Smooth muscle cell (in vitro differentiated cells): ENCODE measurements around the gene DDAH2. TPM values are rescaled to one million over a fixed set of nuclear protein-coding genes. Genes with fewer than 3 reads are reported as not detected.
"Not testable (repeated sequence)": the region's sequence is repeated elsewhere in the genome, so short reads cannot be mapped to it uniquely, and the experiment has no call there.

Experiments used
- DNase-seq: peaks from one replicate; lab custom pipeline; 2025; ENCODE audit not compliant: unreplicated experiment; lab: John Stamatoyannopoulos, UW
- H2AFZ ChIP-seq: fragments of 200-600 bp; sonication (generic); 2 replicates; pipeline ENCODE4 v1.6.0; 2016; ENCODE audit warnings: antibody characterized with exemption, low read depth, mild to moderate bottlenecking
- H3F3A ChIP-seq: fragments of 200-600 bp; sonication (generic); 2 replicates; pipeline ENCODE4 v1.6.0; 2017; ENCODE audit warnings: antibody characterized with exemption, low read depth
- H3K27ac ChIP-seq: fragments of 200-600 bp; sonication (generic); 2 replicates; pipeline ENCODE4 v1.5.1; 2016; ENCODE audit warnings: low read depth, mild to moderate bottlenecking
- H3K27me3 ChIP-seq: fragments of 200-600 bp; sonication (generic); 2 replicates; pipeline ENCODE4 v1.6.1; 2016; ENCODE audit warnings: low read depth, mild to moderate bottlenecking
- H3K36me3 ChIP-seq: fragments of 200-600 bp; sonication (generic); 2 replicates; pipeline ENCODE4 v1.5.1; 2016; ENCODE audit warnings: low read depth
- H3K4me1 ChIP-seq: fragments of 200-600 bp; sonication (generic); 2 replicates; pipeline ENCODE4 v1.5.1; 2016; ENCODE audit warnings: low read depth
- H3K4me2 ChIP-seq: fragments of 200-600 bp; sonication (generic); 2 replicates; pipeline ENCODE4 v1.6.0; 2016; ENCODE audit warnings: mild to moderate bottlenecking
- H3K4me3 ChIP-seq: fragments of 200-600 bp; sonication (generic); 2 replicates; pipeline ENCODE4 v1.5.1; 2016; ENCODE audit warnings: mild to moderate bottlenecking
- H3K79me2 ChIP-seq: fragments of 200-600 bp; sonication (generic); 2 replicates; pipeline ENCODE4 v1.6.0; 2016; ENCODE audit warnings: low read depth, mild to moderate bottlenecking
- H3K9ac ChIP-seq: fragments of 200-600 bp; sonication (generic); 2 replicates; pipeline ENCODE4 v1.6.0; 2016; ENCODE audit warnings: low read depth
- H3K9me3 ChIP-seq: fragments of 200-600 bp; sonication (generic); replicated peaks from 2 replicates; pipeline ENCODE4 v1.5.1; 2016; ENCODE audit warnings: low read depth
- H4K20me1 ChIP-seq: fragments of 200-600 bp; sonication (generic); 2 replicates; pipeline ENCODE4 v1.6.0; 2016; ENCODE audit warnings: low read depth
- CTCF ChIP-seq: fragments of 200-600 bp; sonication (generic); IDR thresholded peaks from 2 replicates; pipeline ENCODE4 v1.5.1; 2017; ENCODE audit warnings: borderline replicate concordance, mild to moderate bottlenecking, antibody characterized with exemption; ENCODE audit not compliant: insufficient read depth, poor library complexity, severe bottlenecking
- WGBS: methylation state at CpG from one replicate; pipeline ENCODE4 v1.1.7; 2016; ENCODE audit warnings: low lambda C conversion rate; 5-methylcytosine and 5-hydroxymethylcytosine counted together
- polyA plus RNA-seq: library from polyadenylated mRNA; unstranded; fragments of >200 nt; fragmentation: Nextera tagmentation; extraction: Ambion mirVana; gene quantifications from 2 replicates; pipeline ENCODE4 v1.2.1, GENCODE V29; 2016
- total RNA-seq: library from RNA; depleted of rRNA; stranded (reverse); fragments of >200 nt; gene quantifications from 2 replicates; pipeline ENCODE4 v1.2.3, GENCODE V29; 2014

Gene DDAH2
- total and polyA plus RNA-seq, 2 experiments from 2014 or later, result 104 to 134 TPM

DNA sequence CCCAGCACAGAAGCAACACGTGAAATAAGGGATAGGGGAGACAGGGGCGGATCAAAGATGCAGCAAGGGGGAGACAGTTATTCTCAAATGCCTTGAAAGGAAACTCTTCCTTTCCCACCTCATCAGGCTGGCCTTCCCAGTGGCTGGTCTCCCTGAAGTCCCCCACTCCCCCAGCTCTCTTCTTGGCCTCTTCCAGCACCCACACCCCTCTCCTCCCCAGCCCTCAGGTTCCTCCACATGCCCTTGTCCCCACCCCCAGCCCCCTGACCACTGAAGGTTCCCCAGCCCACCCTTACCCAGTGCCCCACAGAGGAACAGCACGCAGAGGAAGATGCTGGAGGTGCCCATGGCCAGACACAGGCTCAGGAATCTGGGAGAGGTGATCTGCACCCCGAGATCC lies 15.6 kb downstream of the DDAH2 start:
- H2AFZ ChIP-seq, result peak overlapping the region; percentile 91
- TF ChIP-seq CTCF, result no peak
- 81% methylated on average over 4 of the region's 4 CpGs for WGBS

DNA sequence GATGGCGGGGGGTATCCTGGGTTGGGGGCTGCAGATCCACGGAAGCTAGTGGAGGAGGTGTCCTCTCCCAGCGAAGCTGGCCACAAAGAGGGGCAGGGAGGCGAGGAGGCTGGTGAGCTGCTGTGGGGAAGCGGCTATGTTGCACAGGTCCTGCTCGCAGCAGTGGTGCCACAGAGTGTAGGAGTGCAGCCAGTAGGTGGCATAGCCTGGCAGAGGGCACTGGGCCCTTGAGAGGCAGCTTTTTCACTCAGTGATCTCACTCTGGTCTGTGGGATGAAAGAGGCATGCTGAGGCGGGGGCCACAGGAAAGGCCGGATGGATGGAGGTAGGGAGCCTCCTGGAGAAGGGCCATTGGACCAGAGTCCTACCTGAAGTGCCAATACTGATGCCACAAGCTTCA lies 16.8 kb downstream of the DDAH2 start:
- Histone ChIP-seq H3K4me1 (peaks cover 21% of the 10 kb centered on the region), H3K27me3 (no peaks in the 10 kb centered on the region), H3F3A (no peaks in the 10 kb centered on the region), H3K4me2 (no peak overlapping the region), H3K4me3 (no peak overlapping the region), H2AFZ (no peak overlapping the region), H4K20me1 (no peaks in the 10 kb centered on the region), H3K27ac (no peak overlapping the region), H3K9ac (no peak overlapping the region), H3K9me3 (no peaks in the 10 kb centered on the region), H3K36me3 (no peaks in the 10 kb centered on the region), H3K79me2 (no peaks in the 10 kb centered on the region)
- no peak for DNase-seq
- 98% methylated on average over 8 of the region's 8 CpGs for WGBS
- no peak for TF ChIP-seq CTCF

More for the DNA sequence above, 15.6 kb downstream of the DDAH2 start:
- Histone ChIP-seq H3K4me2 (peak overlapping the region; percentile 34), H3K9me3 (no peaks in the 10 kb centered on the region), H3F3A (no peaks in the 10 kb centered on the region), H3K27ac (no peak overlapping the region), H4K20me1 (no peaks in the 10 kb centered on the region), H3K4me1 (peaks cover 21% of the 10 kb centered on the region), H3K9ac (no peak overlapping the region), H3K27me3 (no peaks in the 10 kb centered on the region), H3K36me3 (no peaks in the 10 kb centered on the region), H3K4me3 (no peak overlapping the region), H3K79me2 (no peaks in the 10 kb centered on the region)
- DNase-seq, result no peak

DNA sequence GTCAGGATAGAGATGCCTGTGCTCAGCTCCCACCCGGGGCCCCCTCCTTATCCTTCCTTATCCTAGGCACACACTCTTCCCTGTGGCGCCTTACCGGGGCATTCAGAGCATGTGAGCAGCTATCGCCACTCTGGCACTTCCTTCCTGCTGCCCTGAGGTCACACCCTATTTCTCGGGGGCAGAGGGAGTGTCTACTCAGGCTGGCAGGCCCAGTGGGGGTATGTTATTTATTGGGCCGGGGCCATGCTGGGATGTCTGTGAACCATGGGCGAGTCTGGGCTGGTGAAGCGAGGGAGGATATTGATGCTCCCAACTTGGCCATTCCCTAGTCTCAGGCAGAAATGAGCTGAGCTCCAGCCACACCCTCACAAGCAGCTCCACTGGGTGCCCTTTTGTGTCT lies 17.9 kb downstream of the DDAH2 start:
- no peaks in the 10 kb centered on the region for H3K9me3 ChIP-seq
- no peaks in the 10 kb centered on the region for H4K20me1 ChIP-seq
- no peaks in the 10 kb centered on the region for H3F3A ChIP-seq
- no peak overlapping the region for H3K27ac ChIP-seq
- peaks cover 21% of the 10 kb centered on the region for H3K4me1 ChIP-seq
- no peak overlapping the region for H3K4me3 ChIP-seq
- H3K4me2 ChIP-seq, result no peak overlapping the region
- H3K79me2 ChIP-seq, result no peaks in the 10 kb centered on the region
- DNase-seq, result no peak
- H2AFZ ChIP-seq, result no peak overlapping the region
- TF ChIP-seq CTCF, result no peak
- H3K36me3 ChIP-seq, result no peaks in the 10 kb centered on the region
- H3K9ac ChIP-seq, result no peak overlapping the region
- no peaks in the 10 kb centered on the region for H3K27me3 ChIP-seq
- 74% methylated on average over 8 of the region's 8 CpGs for WGBS

GRCh38 chr6:31710523-31711219 lies 18.4 kb downstream of the DDAH2 start:
- H3K79me2 ChIP-seq, result no peaks in the 10 kb centered on the region
- H3K9me3 ChIP-seq, result no peaks in the 10 kb centered on the region
- H3K27me3 ChIP-seq, result no peaks in the 10 kb centered on the region
- WGBS, result 86% methylated on average over 5 of the region's 5 CpGs
- peaks cover 21% of the 10 kb centered on the region for H3K4me1 ChIP-seq
- H3K27ac ChIP-seq, result no peak overlapping the region
- no peaks in the 10 kb centered on the region for H3K36me3 ChIP-seq
- DNase-seq, result no peak
- H3K4me2 ChIP-seq, result no peak overlapping the region
- H2AFZ ChIP-seq, result no peak overlapping the region
- H4K20me1 ChIP-seq, result no peaks in the 10 kb centered on the region
- no peak overlapping the region for H3K9ac ChIP-seq
- H3F3A ChIP-seq, result no peaks in the 10 kb centered on the region
- no peak overlapping the region for H3K4me3 ChIP-seq
- TF ChIP-seq CTCF, result no peak

DNA sequence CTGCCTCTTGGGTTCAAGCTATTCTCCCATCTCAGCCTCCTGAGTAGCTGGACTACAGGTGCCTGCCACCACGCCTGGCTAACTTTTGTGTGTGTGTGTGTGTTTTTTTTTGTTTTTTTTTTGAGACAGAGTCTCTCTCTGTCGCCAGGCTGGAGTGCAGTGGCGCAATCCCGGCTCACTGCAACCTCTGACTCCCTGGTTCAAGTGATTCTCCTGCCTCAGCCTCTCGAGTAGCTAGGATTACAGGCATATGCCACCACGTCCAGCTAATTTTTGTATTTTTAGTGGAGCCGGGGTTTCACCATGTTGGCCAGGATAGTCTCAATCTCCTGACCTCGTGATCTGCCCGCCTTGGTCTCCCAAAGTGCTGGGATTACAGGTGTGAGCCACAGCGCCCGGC lies 19.9 kb downstream of the DDAH2 start:
- H4K20me1 ChIP-seq, DNase-seq, H2AFZ ChIP-seq, H3F3A ChIP-seq, H3K4me2 ChIP-seq, H3K79me2 ChIP-seq, H3K4me3 ChIP-seq, H3K27ac ChIP-seq, H3K9ac ChIP-seq, H3K27me3 ChIP-seq, H3K36me3 ChIP-seq, H3K9me3 ChIP-seq: not testable (repeated sequence)
- peaks cover 12% of the 10 kb centered on the region for H3K4me1 ChIP-seq
- WGBS, result 92% methylated on average over 11 of the region's 11 CpGs
